NT2/D1 (cell line): Measurements from ENCODE around the gene MACROD1.

Experiments
- SUZ12 ChIP-seq: IDR thresholded peaks from 2 replicates; pipeline ENCODE4 v1.6.1; 2011; ENCODE audit not compliant: insufficient read length, insufficient read depth; ENCODE audit errors: extremely low read depth
- YY1 ChIP-seq: IDR thresholded peaks from 2 replicates; pipeline ENCODE4 v1.6.1; 2011; ENCODE audit not compliant: insufficient read length, insufficient read depth
- ZNF274 ChIP-seq: IDR thresholded peaks from 2 replicates; pipeline ENCODE4 v1.6.1; 2011; ENCODE audit warnings: mild to moderate bottlenecking, low read depth, low read length

DNA sequence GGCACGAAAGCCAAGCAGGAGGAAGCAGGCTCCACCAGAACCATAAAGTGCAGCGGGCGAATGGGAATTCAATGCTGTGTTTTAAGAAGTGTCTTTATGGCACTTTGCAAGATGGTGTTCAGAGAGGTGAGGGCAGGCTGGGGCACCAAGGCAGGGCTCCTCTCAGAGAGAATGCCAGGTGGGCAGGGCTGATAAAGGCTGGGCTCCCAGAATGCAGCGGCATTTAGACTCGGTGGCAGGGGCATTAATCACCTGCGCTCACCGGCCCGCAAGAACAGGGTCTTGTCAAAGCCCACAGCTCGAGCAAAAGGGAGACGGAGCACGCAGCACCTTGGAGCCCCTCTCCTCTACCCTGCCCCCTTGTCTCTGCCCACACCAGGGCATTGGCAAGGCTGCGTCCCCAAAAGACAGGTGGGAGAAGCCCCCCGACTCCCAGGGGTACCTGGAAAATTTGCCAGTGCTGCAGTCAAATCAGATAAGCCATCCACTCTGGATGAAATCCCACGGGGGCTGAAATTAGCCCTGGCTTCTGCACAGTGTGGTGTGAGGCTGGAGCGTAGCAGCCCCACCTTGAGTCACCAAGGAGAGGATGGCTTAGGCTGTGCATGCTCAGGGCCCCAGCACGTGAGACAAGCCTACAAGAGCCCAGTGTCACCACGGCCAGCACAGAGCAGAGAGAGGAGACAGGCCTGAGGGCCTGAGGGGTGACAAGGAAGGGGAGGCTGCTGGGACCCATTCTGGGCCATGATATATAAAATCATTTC, 8.1 kb downstream of the MACROD1 start:
- no peak for TF ChIP-seq YY1
- TF ChIP-seq ZNF274, result no peak
- no peak for TF ChIP-seq SUZ12
